K562 (cell line): ENCODE results near the gene CISD3. TPM values are rescaled to one million over a fixed set of nuclear protein-coding genes. Genes with fewer than 3 reads are reported as not detected.

Experiments used
- ARNT ChIP-seq, 2 experiments: fragments of 450-650 bp; IDR thresholded peaks; 2 replicates each; pipeline ENCODE4 v1.6.1; 2016; ENCODE audit warnings: mild to moderate bottlenecking in 1 of 2
- ASH1L ChIP-seq: fragments of 450-650 bp; IDR thresholded peaks from 2 replicates; pipeline ENCODE4 v1.6.1; 2018; ENCODE audit warnings: borderline replicate concordance, mild to moderate bottlenecking, low read depth; ENCODE audit not compliant: partially characterized antibody
- C11orf30 ChIP-seq: fragments of 450-650 bp; IDR thresholded peaks from 2 replicates; pipeline ENCODE4 v1.6.1; 2016; ENCODE audit warnings: low read depth, mild to moderate bottlenecking
- DACH1 ChIP-seq: fragments of 450-650 bp; IDR thresholded peaks from 2 replicates; pipeline ENCODE4 v1.6.1; 2018; ENCODE audit not compliant: partially characterized antibody
- FOXP1 ChIP-seq: sonication (generic); formaldehyde crosslinking; IDR thresholded peaks from 2 replicates; pipeline ENCODE4 v1.8.0; 2022; ENCODE audit warnings: mild to moderate bottlenecking, missing genetic modification reagents
- HES1 ChIP-seq: fragments of 450-650 bp; IDR thresholded peaks from 2 replicates; pipeline ENCODE4 v1.6.1; 2016; ENCODE audit warnings: low read depth, mild to moderate bottlenecking, moderate library complexity
- HMG20A ChIP-seq: fragments of 450-650 bp; formaldehyde crosslinking; conservative IDR thresholded peaks from 2 replicates; pipeline ENCODE4 v1.4.0; 2020; ENCODE audit warnings: mild to moderate bottlenecking, mixed read lengths
- MAFK ChIP-seq: IDR thresholded peaks from 2 replicates; pipeline ENCODE4 v1.6.1; 2011; ENCODE audit warnings: low read length, improper control_type of control experiment
- PREB ChIP-seq: sonication (generic); formaldehyde crosslinking; IDR thresholded peaks from 2 replicates; pipeline ENCODE4 v1.8.1; 2023; ENCODE audit warnings: mild to moderate bottlenecking, missing genetic modification reagents
- SIRT6 ChIP-seq: IDR thresholded peaks from one replicate; pipeline ENCODE4 v1.6.1; 2012; ENCODE audit warnings: low read depth, mild to moderate bottlenecking, control low read depth, inconsistent platforms, low read length, moderate library complexity
- SLC30A9 ChIP-seq: fragments of 250-450 bp; sonication (Bioruptor Pico); IDR thresholded peaks from 2 replicates; pipeline ENCODE4 v1.8.0; 2022; ENCODE audit warnings: mild to moderate bottlenecking, moderate library complexity
- TBL1XR1 ChIP-seq, 2 experiments: IDR thresholded peaks; 2 replicates each; pipeline ENCODE4 v1.6.1; 2012; ENCODE audit warnings: improper control_type of control experiment in 2 of 2, low read length in 2 of 2, mild to moderate bottlenecking in 1 of 2
- U2AF2 ChIP-seq: fragments of 200-400 bp; formaldehyde crosslinking; optimal IDR thresholded peaks from 2 replicates; pipeline ENCODE3; 2017; ENCODE audit warnings: low read depth, mild to moderate bottlenecking, low read length
- USF2 ChIP-seq: sonication (generic); formaldehyde crosslinking; IDR thresholded peaks from 2 replicates; pipeline ENCODE4 v1.5.0; 2020; ENCODE audit warnings: missing genetic modification reagents
- ZBTB26 ChIP-seq: fragments of 450-650 bp; formaldehyde crosslinking; IDR thresholded peaks from 2 replicates; pipeline ENCODE4 v1.4.0; 2022; ENCODE audit warnings: missing genetic modification characterization
- ZNF24 ChIP-seq: fragments of 450-650 bp; IDR thresholded peaks from 2 replicates; pipeline ENCODE4 v1.6.1; 2016
- ZNF277 ChIP-seq: fragments of 250-450 bp; sonication (Bioruptor Pico); IDR thresholded peaks from 2 replicates; pipeline ENCODE4 v1.8.0; 2022; ENCODE audit warnings: inconsistent platforms, mild to moderate bottlenecking, moderate library complexity, borderline replicate concordance
- ZNF280A ChIP-seq: fragments of 450-650 bp; IDR thresholded peaks from 2 replicates; pipeline ENCODE4 v1.6.1; 2018; ENCODE audit warnings: mild to moderate bottlenecking, low read depth; ENCODE audit not compliant: partially characterized antibody
- ZNF444 ChIP-seq: fragments of 250-450 bp; sonication (Bioruptor Pico); IDR thresholded peaks from 2 replicates; pipeline ENCODE4 v1.4.0; 2020; ENCODE audit warnings: mild to moderate bottlenecking, moderate library complexity
- polyA plus RNA-seq, 8 experiments: library from polyadenylated mRNA; depleted of rRNA in 4 of 8; stranded (reverse) in 5 of 8; unstranded in 3 of 8; fragments of >200 nt; fragmentation: Nextera tagmentation in 2 of 8; fragmentation: Illumina TruSeq in 1 of 8; extraction: Ambion mirVana in 2 of 8; extraction: Trizol in 1 of 8; gene quantifications; 2 replicates each; pipeline versions ENCODE4 v1.2.1 to v1.2.3, GENCODE V29; 2011 to 2014; ENCODE audit warnings: inconsistent platforms in 1 of 8, missing spikeins in 1 of 8
- total RNA-seq, 7 experiments: library from RNA; depleted of rRNA in 6 of 7; stranded (reverse); fragments of >200 nt in 6 of 7; fragmentation: Illumina TruSeq in 2 of 7; extraction: Trizol in 2 of 7; gene quantifications; 2 replicates each; pipeline versions ENCODE4 v1.2.1 to v1.2.3, GENCODE V29; 2011 to 2021; ENCODE audit warnings: low replicate concordance in 1 of 7
- TF ChIP-seq, protein P1 (sequence below): sonication (generic); formaldehyde crosslinking; IDR thresholded peaks from 2 replicates; pipeline ENCODE4 v1.8.1; 2023; ENCODE audit warnings: mild to moderate bottlenecking, missing genetic modification reagents, moderate library complexity

Gene CISD3
- total and polyA plus RNA-seq, 9 of the 15 experiments (the other 6 are each of a cell fraction or from before 2014, with no cell fraction given): 5.0 to 60.7 (median 15.7) TPM

- TF ChIP-seq MAFK (no peak), DACH1 (no peak), ASH1L (no peak), C11orf30 (no peak), HMG20A (CRISPR knock-in tag) (no peak), HES1 (no peak), FOXP1 (CRISPR knock-in tag) (no peak), SIRT6 (no peak), U2AF2 (no peak), PREB (CRISPR knock-in tag) (0 out of 2 replicates have a peak, but pooled peaks have one; percentile 10), ARNT (IDR thresholded peaks at IDR 0.05) (0 out of 4 replicates have a peak, but pooled peaks of 1 of the 2 experiments have one; percentile 6), ZNF24 (0 out of 2 replicates have a peak, but pooled peaks have one; percentile 11), ZNF444 (CRISPR knock-in tag) (no peak), TBL1XR1 (IDR thresholded peaks at IDR 0.05; ENCODE audit: low read length in 2 of 2) (no peak), ZNF280A (no peak), ZNF277 (CRISPR knock-in tag) (no peak), SLC30A9 (no peak), USF2 (peak; percentile 68), ZBTB26 (CRISPR knock-in tag) (no peak)
- TF ChIP-seq, protein P1, sequence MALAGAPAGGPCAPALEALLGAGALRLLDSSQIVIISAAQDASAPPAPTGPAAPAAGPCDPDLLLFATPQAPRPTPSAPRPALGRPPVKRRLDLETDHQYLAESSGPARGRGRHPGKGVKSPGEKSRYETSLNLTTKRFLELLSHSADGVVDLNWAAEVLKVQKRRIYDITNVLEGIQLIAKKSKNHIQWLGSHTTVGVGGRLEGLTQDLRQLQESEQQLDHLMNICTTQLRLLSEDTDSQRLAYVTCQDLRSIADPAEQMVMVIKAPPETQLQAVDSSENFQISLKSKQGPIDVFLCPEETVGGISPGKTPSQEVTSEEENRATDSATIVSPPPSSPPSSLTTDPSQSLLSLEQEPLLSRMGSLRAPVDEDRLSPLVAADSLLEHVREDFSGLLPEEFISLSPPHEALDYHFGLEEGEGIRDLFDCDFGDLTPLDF (CRISPR knock-in tag): no peak
Observed at GRCh38 chr17:38749223-38750043, 19.3 kb downstream of the CISD3 start (continued).
